Eye (tissue), 1 donor: ENCODE results near the gene SLC8A3.
A peak's percentile ranks its signal among the peaks of the same experiment; 100 is the strongest.

ENCODE experiments used
- DNase-seq: peaks from one replicate; pipeline ENCODE4 v3.0.0-alpha.2; 2015

SLC8A3 gene

DNA sequence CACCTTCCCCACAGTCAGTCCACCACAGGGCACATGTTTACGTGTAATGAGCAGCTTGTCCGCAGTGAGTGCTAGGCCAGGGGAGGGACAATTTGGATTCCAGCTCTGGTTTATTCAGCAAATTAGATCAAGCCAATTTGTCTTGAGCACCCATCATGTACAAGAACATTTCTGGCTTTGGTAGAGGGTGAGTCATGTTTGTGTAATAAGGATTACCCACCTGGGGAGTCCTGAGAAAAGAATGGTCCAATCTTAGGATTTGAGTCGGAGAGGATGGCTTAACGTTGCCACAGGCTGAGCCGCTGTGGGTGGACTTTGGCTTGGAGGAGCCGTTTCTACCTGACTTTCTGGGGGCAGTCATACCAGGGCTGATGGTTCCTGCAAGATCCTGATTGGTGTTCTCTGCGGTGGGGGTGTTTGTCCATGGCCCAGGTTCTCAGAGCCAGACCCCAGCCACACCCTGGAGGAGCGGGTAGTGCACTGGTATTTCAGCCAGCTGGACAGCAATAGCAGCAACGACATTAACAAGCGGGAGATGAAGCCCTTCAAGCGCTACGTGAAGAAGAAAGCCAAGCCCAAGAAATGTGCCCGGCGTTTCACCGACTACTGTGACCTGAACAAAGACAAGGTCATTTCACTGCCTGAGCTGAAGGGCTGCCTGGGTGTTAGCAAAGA is 165.8 kb downstream of the SLC8A3 start:
- no peak for DNase-seq

GRCh38 chr14:70021548-70022220 is 167.1 kb downstream of the SLC8A3 start:
- no peak for DNase-seq

GRCh38 chr14:70020352-70021170 is 168.2 kb downstream of the SLC8A3 start:
- peak; percentile 16 for DNase-seq

GRCh38 chr14:70019695-70020094 is 169.1 kb downstream of the SLC8A3 start:
- DNase-seq, result no peak

- DNase-seq, result no peak
Measured at GRCh38 chr14:70018713-70019211, 170.0 kb downstream of the SLC8A3 start.

DNA sequence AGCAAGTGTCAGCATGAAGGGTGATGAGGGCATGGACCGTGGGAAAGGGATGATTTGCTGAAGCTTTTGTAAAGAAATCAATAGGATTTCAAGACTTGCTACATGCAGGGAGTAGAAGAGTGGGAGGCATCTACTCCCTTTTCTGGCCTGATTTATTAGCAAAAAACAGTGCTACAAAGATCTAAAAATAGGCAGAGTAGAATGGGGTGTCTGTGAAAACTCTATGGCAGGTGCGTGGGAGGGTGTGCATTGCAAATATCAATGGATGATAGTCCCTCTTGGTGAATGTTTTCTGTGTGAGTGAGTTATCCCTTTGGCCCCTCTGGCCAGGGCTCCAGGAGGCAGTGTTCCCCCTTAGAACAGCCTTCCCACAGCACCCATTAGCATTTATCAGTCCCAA is 170.5 kb downstream of the SLC8A3 start:
- no peak for DNase-seq

DNA sequence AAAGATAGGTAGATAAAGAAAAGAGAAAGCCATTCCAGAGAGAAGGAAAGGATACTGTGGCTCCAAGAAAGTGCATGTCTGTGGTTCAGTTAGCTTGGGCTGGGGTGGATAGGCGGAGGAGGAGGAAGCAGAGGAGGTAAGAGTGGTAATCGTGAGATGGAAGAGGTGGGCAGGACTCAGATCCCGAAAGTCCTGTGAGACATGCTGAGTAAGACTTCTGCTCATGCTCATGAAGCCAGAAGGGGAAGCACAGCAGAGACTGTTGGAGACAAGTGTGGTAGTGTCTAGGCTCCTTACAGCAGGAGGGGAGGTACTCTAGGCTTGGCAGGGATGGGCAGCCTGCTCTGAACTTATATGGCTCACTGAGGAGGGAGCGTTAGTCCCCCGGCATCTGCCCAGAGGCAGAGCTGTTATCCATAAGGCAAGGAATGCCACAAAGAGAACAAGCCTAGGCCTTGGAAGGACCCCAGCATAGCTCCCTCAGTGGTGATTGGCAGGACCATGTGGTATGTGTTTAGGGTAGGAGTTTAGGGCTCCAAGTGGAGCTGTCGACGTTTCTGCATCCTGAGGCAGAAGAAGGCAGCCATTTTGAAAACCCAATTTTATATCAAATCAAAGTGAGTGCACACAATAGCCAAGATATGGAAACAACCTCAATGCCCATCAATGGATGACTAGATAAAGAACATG is 174.2 kb downstream of the SLC8A3 start:
- DNase-seq, result no peak

DNA sequence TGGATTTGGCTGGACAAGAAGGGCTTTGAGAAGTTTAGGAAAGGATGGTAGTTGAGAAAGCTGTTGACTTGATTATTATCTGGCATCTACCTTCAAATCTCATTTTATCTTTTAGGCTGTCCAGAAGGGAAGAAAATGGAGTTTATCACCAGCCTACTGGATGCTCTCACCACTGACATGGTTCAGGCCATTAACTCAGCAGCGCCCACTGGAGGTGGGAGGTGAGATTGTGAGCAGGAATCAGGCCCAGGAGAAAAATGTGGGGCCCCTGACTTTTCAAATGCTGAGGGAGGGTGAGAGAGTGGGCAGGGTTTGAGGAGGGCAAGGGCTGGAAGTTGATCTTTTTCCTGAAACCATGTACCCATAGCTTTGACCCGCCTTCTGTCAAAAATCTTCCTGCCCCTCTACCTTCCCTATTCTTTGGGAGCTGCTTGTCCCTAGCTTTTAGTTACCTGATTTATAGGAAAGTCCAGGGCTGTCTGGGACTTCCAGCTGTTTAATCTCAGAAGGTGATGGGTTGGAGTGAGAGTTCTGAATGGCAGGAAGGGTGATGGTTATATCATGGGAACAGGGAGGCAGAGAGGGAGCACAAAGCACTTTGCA is 175.4 kb downstream of the SLC8A3 start:
- DNase-seq, result peak; percentile 29

DNA sequence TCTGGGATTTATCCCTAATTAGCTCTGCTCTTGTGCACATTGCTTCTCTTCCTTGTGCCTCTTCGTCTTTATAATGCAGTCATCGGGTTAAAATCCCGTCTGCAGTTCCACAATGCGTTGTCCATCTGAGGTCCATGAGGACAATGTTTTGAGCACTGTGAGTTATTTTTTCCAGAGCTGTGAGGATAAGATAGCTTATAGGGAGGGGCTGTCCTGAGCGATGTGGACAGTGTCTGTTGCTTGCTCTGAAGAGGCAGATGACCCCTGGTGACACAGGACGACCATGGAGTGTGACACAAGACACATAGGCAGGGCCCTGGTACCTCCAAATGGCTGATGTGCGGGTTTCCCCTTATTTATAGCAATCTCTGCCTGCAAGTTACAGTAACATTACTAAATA is 177.0 kb downstream of the SLC8A3 start:
- no peak for DNase-seq

GRCh38 chr14:70011098-70011497 is 177.7 kb downstream of the SLC8A3 start:
- peak; percentile 22 for DNase-seq

DNA sequence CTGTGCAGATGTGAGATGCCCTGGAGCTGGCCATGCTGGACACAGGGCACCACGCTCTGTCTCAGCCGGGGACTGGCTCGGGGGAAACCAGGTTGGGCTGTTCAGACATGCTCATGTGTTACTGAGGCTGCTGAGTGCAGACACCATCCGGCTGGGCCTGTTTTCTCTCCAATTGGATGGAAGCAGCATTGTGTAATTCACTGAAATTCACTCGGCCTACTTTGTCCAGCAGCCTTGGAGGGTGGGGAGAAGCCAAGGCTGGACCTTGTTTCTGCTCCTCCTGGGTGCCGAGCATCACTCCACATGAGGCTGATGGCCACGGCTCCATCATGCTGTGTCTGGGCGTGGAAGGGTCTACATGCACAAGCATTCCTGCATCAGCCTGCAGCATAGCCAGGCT is 178.8 kb downstream of the SLC8A3 start:
- DNase-seq, result no peak

DNA sequence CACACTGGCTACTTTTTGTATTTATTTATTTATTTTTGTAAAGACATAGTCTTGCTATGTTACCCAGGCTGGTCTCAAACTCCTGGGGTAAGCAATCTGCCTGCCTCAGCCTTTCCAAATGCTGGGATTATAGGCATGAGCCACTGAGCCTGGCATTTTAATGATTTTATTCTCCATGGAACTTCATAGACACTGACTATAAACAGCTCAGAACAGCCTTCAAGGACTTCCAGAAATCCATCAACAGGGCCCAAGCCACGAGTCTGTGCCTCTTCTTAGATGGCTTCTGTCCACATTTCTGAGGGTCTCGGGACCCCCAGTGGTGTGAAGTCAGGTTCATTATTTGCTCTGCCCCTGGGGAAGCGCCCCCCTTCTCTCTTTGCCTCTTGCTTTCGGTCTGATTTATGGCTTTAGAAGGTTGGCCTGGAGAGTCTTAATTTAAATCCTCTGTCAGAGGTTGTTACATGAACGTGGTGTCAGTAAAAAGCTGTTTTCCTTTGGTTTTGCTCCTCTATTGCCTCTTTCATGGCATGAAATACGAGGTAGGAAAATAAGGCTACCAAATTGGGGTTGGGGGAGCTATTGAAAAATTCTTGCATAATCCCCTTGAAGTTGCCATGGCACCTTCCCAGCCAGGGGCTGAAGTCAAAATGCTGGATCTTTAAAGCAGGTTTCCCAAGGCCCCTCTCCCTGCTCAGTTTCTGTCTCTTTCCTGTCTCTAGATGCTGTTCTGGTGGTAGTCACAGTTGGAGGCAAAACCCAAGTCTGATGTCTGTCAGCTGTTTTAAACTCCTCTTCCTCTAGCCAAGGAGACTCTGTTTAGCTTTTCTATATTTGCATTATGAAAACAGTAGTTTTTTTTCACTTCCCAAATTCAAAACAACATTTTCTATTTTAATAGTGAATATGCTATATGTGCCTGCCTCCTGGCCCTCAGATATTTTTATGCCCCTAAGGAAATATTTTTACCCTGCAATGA is 180.2 kb downstream of the SLC8A3 start:
- DNase-seq, result no peak

DNA sequence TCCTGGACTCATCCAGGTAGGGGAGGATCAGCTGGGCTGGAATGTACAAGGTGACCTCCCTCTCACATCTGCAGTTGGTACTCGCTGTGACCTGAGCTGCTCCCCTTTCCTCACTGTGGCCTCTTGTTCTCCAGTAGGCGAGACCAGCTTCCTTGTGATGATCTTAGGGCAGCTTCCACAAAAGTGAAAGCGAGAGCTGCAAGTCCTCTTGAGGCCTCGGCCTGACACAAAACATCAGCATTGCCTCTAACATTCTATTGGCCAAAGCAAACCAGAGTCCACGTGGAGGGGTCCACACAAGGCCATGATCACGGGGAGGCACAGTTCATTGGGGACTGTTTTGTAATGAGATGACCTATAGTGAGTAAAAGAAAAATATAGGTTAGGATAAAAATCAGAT is 182.1 kb downstream of the SLC8A3 start:
- no peak for DNase-seq

GRCh38 chr14:70005281-70005805 is 183.4 kb downstream of the SLC8A3 start:
- no peak for DNase-seq

DNA sequence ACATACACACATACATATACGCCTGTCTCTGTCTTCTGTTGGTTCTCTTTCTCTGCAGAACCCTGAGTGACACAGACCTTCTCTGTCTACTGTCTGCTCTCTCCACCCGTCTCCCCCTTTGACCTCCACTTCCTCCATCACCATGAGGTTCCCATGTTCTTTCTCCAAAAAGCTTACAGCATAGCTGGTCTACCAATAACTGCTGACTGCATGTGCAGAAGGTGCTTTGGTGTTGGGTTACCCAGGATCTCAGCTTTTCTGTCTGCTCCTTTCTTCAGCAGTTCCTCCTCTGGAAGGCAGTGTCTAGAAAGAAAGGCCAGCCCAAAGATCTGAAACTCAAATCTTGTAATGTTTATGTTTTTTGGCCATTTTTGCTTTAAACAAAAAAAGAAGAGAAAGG is 184.0 kb downstream of the SLC8A3 start:
- DNase-seq, result no peak

GRCh38 chr14:70002589-70003346 is 186.0 kb downstream of the SLC8A3 start:
- DNase-seq, result no peak

DNA sequence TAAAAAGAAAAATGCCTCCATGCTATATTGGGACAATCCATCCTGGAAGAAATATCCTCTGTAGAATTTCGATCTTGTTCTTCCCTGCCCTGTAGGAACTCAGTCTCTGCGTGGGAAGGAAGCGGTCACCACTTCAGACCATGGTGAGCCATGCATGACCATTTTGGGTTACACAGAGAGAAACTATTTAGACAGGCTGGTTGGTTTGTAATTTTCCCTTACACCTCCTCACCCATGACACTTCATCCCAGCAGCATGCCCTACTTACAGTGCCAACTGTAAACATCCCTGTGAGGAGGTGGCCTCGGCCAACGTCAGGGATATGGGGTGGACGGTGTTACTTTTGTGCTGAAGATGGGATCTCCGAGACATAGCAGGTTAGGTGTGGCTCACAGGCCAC is 188.2 kb downstream of the SLC8A3 start:
- no peak for DNase-seq

GRCh38 chr14:69999261-69999674 is 189.5 kb downstream of the SLC8A3 start:
- no peak for DNase-seq

- DNase-seq, result no peak
Measured at GRCh38 chr14:69997849-69998248, 190.9 kb downstream of the SLC8A3 start.

DNA sequence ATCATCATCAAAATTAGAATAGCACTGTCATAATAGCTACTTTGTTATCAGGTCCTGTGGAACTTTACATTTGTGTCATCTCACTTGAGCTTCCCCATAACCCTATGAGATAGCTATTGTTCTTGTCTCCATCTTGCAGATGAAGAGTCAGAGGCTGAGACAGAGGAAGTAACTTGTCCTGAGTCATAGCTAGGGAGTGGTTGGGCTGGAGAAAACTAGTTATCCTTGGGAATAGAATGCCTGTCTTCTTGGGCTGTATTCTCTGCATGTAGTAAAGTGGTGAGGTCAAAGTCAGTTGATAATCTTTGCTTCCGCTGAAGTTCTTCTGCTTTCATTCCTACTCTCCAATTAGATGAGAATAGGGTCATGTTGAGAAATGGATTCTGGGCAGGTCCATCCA is 192.5 kb downstream of the SLC8A3 start:
- DNase-seq, result no peak
